ENCODE data around the gene SLC16A8. TPM values are rescaled to one million over a fixed set of nuclear protein-coding genes. Genes with fewer than 3 reads are reported as not detected.
A peak's percentile ranks its signal among the peaks of the same experiment; 100 is the strongest.

The SLC16A8 gene
- total and polyA plus RNA-seq, 8 donors: 0.05 to 0.57 (median 0.06) TPM; not detected in 5

- no peaks in the 10 kb centered on the region for H3K27me3 ChIP-seq
- no peak overlapping the region for H3K4me3 ChIP-seq
- no peaks in the 10 kb centered on the region for H3K36me3 ChIP-seq
- FAIRE-seq (no peak), DNase-seq (peak in 1 of 6 donors; percentile 37), ATAC-seq (peak in 3 of 4 donors; percentile 29 to 47 (median 45))
- intact Hi-C loops (cut with DNase I): no loop called here
- H3K27ac ChIP-seq: no peak overlapping the region
- H3K9me3 ChIP-seq: no peaks in the 10 kb centered on the region
- no peaks in the 10 kb centered on the region for H3K4me1 ChIP-seq
- WGBS, 2 donors: 53 to 56% methylated on average over 9 of the region's 9 CpGs
- TF ChIP-seq CTCF (IDR thresholded peaks at IDR 0.05): no peak
Observed at GRCh38 chr22:38098410-38099249, 14.6 kb upstream of the SLC16A8 start.

GRCh38 chr22:38097557-38098409, 13.8 kb upstream of the SLC16A8 start:
- FAIRE-seq (no peak), ATAC-seq (peak in 1 of 4 donors; percentile 9), DNase-seq (peak in 1 of 6 donors; percentile 36)
- intact Hi-C loops (cut with DNase I): no loop called here
- Histone ChIP-seq H3K4me1 (no peaks in the 10 kb centered on the region), H3K36me3 (no peaks in the 10 kb centered on the region), H3K27me3 (no peaks in the 10 kb centered on the region), H3K9me3 (no peaks in the 10 kb centered on the region), H3K4me3 (no peak overlapping the region), H3K27ac (no peak overlapping the region)
- 69 to 79% methylated on average over 29 to 30 of the region's 32 CpGs for WGBS, 2 donors
- no peak for TF ChIP-seq CTCF (IDR thresholded peaks at IDR 0.05)

GRCh38 chr22:38097058-38097457, 13.1 kb upstream of the SLC16A8 start:
- H3K36me3 ChIP-seq: no peaks in the 10 kb centered on the region
- ATAC-seq: no peak
- H3K9me3 ChIP-seq: no peaks in the 10 kb centered on the region
- H3K4me3 ChIP-seq: no peak overlapping the region
- peak in 1 of 6 donors; percentile 43 for DNase-seq
- no peak overlapping the region for H3K27ac ChIP-seq
- 92 to 95% methylated on average over 15 of the region's 15 CpGs for WGBS, 2 donors
- intact Hi-C loops (cut with DNase I): no loop called here
- no peaks in the 10 kb centered on the region for H3K27me3 ChIP-seq
- no peaks in the 10 kb centered on the region for H3K4me1 ChIP-seq
- no peak for FAIRE-seq
- no peak for TF ChIP-seq CTCF (IDR thresholded peaks at IDR 0.05)

GRCh38 chr22:38089474-38089851, 5.5 kb upstream of the SLC16A8 start:
- Histone ChIP-seq H3K27ac (no peak overlapping the region), H3K36me3 (no peaks in the 10 kb centered on the region), H3K9me3 (no peaks in the 10 kb centered on the region), H3K4me3 (no peak overlapping the region), H3K27me3 (no peaks in the 10 kb centered on the region), H3K4me1 (no peaks in the 10 kb centered on the region)
- 65 to 69% methylated on average over 16 to 34 of the region's 34 CpGs for WGBS, 2 donors
- FAIRE-seq (no peak), DNase-seq (peak in 2 of 6 donors; percentile 22 to 60), ATAC-seq (peak in 1 of 4 donors; percentile 22)
- no peak for TF ChIP-seq CTCF (IDR thresholded peaks at IDR 0.05)
- intact Hi-C loops (cut with DNase I): no loop called here

All from pancreas (tissue), 10 donors.